D341Med (cell line): Measurements from ENCODE around the gene PALD1.
"Not testable (repeated sequence)": the region's sequence is repeated elsewhere in the genome, so short reads cannot be mapped to it uniquely, and the experiment has no call there.

ENCODE experiments used
- DNase-seq: peaks from one replicate; pipeline ENCODE4 v3.0.0; 2012; ENCODE audit warnings: low spot score

PALD1 gene

GRCh38 chr10:70481831-70482530 is 3.4 kb downstream of the PALD1 start:
- no peak for DNase-seq

GRCh38 chr10:70482982-70483760 is 4.6 kb downstream of the PALD1 start:
- DNase-seq = no peak

DNA sequence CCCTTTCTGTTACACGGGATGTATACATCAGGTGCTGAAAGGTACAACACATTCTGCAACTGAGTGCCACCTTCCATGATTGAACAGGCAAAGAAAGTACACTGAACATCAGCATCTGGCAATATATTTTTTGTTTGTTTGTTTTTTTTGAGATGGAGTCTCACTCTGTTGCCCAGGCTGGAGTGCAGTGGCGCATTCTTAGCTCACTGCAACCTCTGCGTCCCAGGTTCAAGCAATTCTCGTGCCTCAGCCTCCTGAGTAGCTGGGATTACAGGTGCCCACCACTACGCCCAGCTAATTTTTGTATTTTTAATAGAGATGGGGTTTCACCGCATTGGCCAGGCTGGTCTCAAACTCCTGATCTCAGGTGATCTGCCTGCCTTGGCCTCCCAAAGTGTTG is 5.3 kb downstream of the PALD1 start:
- DNase-seq = not testable (repeated sequence)

DNA sequence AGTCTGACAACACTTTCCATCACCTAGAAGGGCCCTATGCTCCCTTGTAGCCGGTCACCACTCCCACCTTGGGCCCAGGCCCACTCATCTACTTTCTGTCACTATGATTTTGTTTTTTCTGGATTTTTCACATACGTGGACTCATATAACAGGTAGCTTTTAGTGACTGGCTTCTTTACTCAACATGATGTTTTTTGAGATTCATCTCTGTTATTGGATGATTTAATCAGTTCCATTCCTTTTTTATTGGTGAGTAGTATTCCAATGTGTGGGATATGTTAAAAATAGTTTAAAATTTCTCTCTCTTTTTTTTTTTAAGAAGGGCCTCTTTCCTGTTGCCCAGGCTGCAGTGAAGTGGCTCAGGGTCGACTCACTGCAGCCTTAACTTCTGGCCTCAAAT is 9.3 kb downstream of the PALD1 start:
- no peak for DNase-seq

- DNase-seq = no peak
Observed at GRCh38 chr10:70490142-70490541, 11.6 kb downstream of the PALD1 start.

DNA sequence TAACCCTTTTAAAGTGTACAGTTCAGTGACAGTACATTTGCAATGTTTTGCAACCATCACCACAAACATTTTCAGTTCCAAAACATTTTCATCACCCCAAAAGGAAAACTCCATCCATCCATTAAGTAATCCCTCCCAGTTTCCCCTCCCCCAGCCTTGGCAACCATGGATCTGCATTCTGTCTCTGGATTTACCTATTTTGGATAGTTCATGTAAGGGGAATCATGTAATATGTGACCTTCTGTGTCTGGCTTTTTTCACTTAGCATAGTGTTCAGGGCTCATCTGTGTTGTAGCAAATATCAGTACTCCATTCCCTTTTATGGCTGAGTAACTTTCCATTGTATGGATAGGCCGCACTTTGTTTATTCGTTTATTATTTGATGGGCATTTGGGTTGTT is 13.0 kb downstream of the PALD1 start:
- no peak for DNase-seq

- DNase-seq = no peak
Observed at GRCh38 chr10:70492786-70493659, 14.5 kb downstream of the PALD1 start.

GRCh38 chr10:70493660-70494234 is 15.2 kb downstream of the PALD1 start:
- no peak for DNase-seq

- DNase-seq = no peak
Observed at GRCh38 chr10:70494536-70494935, 16.0 kb downstream of the PALD1 start.

DNA sequence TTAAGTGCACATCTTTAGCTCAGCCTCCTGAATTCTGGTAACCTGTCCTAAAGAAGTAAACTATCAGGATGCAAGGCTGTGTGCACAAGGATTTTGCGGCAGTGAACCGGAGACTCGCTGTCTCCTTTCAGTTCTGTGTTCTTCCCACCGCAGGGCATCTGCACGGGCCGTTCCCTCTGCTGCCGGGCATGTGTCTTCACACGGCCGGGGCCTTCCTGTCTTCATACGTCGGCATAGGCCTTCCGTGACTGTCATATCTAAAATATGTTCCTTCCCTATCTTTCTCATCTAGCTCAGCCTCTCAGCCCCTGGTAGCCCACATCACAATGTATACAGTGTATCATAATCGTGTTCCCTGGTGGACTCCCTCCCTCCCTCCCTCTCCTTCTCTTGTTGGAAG is 16.4 kb downstream of the PALD1 start:
- no peak for DNase-seq

- DNase-seq = no peak
Observed at GRCh38 chr10:70495691-70496261, 17.2 kb downstream of the PALD1 start.

GRCh38 chr10:70496341-70497119 is 18.0 kb downstream of the PALD1 start:
- DNase-seq = no peak

GRCh38 chr10:70497120-70497545 is 18.6 kb downstream of the PALD1 start:
- no peak for DNase-seq

DNA sequence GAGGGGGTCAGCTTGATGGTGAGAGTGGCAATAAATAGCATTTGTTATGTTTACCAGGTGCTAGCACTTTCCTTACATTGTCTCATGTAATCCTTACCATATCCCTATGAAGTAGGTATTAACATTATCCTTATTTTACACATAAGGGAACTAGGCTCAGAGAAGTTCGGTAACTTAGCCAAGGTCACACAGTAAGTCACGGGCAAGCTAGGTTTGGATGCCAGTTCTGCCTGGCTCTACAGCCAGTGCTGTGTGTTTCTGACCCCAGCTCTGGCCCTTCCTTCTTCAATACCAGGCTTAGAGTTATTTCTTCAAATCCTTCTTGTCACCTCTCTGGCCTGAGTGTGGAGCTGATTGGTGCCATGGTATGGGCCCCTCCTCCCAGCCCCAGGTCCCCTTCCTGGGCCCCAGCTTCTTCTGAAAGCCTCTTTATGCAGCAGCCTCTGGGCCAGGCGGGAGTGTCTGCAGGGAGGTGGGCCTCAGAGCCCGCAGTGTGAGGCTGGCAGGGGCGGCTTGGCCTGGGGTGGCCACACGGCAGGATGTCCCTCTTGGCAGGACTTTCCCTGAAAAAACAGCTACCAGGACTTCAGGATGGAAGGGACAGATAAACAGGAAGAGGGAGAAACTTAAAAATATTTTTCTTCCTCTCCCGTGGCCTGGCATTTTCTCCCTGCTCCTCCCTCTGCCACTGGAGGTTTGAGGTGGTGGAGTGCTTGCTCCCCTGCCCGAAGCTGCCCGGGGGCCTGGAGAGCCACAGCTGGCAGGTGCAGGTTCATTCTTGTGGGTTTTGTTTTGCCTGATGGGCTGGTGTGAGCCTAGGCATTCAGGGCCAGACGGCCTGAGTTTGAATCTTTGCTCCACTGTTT is 20.6 kb downstream of the PALD1 start:
- DNase-seq = no peak

DNA sequence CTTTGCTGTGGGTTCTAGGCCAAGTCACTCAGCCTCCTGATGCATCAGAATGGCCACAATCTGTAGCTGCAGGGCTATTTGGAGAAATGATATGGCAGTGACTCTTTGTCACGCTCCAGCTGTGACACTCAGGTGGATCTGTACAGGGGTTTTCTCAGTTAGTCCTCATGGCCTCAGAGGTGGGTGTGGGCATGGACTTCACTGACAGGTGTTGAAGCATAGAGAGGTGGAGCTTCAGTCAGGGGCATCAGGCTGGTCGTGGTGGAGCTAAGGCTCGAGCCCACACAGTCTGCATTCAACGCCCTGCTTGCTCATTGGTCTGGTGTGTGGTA is 21.2 kb downstream of the PALD1 start:
- DNase-seq = no peak

DNA sequence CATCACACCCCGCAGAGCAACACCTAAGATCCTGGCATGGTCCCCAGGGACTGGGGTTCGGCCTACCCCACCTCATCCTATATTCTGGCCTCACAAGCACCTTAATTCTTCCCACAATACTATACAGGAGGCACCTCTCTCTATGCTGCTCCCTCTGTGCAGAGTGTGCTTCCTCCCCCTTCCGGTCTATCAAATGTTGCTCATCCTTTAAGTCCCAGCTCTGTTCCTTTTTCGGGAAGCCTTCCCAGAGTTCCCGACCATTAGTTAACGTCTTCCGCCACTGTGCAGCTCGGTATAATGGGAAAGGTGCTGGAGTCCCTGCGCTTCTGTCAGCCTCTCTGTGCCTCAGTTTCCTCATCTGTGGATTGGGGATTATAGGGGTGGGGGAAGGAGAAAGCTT is 21.8 kb downstream of the PALD1 start:
- DNase-seq = no peak

DNA sequence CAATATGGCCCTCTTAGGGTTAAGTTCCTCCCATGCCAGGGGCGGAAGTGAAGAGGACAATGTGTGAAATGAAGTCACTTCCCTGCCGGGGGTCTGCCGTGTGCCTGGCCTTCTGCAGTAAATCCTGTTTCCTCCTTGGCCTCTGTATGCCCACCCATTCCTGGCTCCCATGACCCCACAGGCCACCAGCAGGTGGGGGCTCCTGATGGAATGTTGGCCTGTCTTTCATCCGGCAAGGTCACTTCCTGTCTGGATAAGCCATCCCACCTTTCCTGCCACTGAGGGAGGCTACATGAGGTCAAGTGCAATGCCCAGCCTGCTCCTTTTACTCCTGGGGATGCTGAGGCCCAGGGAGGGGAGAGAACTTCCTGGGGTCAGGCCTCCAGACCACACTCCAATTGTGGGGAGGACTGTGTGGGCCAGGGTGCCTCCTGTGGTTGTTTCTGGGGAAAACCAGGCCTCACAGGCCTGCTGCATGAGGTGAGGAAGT is 22.3 kb downstream of the PALD1 start:
- DNase-seq = no peak

GRCh38 chr10:70502406-70502805 is 23.8 kb downstream of the PALD1 start:
- DNase-seq = no peak

- no peak for DNase-seq
Observed at GRCh38 chr10:70503776-70504175, 25.2 kb downstream of the PALD1 start.
